COLO668 (cell line): Measurements from ENCODE around the gene C1orf210.

Source experiments
- DNase-seq: peaks from one replicate; lab custom pipeline; 2025; ENCODE audit not compliant: unreplicated experiment; lab: John Stamatoyannopoulos, UW

Gene C1orf210

DNA sequence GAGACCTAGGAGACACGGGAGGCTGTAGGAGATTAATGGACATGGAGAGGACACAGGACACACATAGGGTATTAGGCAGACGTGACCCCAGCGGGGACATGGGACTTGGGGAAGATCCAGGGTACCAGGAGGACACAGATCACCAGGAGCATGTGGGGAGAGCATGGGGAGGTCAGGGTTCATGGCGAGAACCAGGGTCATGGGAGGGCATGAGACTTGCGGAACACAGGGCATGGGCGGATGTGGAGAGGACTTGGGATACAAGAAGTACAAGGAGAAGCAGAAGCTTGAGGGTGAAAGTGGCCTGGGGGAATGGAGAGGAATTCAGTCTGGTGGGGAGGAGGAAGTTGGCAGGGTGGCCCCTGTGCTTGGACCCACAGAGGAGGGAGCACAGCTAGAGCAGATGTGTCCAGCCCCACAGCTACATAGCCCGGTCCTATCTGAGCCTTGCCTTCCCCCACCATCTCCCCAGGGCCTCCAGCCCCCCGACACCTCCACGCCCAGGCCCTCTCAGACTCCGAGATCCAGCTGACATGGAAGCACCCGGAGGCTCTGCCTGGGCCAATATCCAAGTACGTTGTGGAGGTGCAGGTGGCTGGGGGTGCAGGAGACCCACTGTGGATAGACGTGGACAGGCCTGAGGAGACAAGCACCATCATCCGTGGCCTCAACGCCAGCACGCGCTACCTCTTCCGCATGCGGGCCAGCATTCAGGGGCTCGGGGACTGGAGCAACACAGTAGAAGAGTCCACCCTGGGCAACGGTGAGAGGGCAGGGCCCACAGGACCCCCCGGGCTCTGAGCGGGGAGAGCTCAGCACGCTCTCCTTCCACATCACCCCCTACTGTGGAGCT, 27.5 kb upstream of the C1orf210 start:
- no peak for DNase-seq

DNA sequence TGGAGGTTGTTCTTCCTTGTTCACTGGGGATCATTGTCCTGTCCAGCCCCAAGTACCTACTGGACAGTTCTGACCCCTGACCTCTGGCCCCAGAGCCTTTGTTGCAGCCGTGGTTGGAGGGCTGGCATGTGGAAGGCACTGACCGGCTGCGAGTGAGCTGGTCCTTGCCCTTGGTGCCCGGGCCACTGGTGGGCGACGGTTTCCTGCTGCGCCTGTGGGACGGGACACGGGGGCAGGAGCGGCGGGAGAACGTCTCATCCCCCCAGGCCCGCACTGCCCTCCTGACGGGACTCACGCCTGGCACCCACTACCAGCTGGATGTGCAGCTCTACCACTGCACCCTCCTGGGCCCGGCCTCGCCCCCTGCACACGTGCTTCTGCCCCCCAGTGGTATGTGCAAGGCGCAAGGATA, 26.8 kb upstream of the C1orf210 start:
- DNase-seq = no peak

DNA sequence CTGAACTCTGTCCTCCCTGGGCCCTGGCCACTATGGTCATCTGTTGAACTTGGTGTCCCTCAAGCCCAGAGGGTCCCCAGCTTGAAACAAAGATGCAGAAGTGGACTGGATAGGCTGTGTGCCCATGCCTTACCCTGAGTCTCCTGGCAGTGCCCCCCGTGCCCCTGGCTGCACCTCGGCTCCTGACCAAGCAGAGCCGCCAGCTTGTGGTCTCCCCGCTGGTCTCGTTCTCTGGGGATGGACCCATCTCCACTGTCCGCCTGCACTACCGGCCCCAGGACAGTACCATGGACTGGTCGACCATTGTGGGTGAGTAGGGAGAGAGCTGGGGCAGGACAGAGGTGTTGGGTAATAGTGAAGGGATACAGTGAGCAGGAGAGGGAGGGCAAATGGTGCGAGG, 26.1 kb upstream of the C1orf210 start:
- DNase-seq = no peak

DNA sequence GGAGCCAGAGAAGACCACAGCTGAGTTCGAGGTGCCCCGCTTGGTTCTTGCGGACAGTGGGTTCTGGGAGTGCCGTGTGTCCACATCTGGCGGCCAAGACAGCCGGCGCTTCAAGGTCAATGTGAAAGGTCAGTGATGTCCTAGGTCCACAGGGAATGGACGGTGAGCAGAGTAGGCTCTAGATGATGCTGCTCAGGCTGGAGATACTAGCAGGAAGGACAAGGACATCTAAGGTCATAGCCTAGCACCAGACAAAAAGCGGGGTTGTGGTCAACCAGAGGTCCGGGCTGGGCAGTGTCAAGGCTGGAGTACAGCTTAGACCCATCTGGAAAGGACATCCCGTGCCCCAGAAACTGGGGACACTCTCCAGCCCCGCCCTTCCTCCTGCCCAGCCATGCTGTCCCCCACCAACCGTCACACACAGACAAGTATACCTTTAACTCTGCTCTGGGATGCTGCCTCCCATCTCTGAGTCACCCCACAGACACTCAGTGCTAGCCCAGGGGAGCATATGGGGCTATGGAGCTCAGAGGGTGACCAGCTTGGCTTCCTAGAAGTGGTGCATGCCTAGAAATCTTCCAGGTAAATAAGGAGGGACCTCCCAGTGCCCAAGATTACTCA, 24.1 kb upstream of the C1orf210 start:
- DNase-seq = no peak

DNA sequence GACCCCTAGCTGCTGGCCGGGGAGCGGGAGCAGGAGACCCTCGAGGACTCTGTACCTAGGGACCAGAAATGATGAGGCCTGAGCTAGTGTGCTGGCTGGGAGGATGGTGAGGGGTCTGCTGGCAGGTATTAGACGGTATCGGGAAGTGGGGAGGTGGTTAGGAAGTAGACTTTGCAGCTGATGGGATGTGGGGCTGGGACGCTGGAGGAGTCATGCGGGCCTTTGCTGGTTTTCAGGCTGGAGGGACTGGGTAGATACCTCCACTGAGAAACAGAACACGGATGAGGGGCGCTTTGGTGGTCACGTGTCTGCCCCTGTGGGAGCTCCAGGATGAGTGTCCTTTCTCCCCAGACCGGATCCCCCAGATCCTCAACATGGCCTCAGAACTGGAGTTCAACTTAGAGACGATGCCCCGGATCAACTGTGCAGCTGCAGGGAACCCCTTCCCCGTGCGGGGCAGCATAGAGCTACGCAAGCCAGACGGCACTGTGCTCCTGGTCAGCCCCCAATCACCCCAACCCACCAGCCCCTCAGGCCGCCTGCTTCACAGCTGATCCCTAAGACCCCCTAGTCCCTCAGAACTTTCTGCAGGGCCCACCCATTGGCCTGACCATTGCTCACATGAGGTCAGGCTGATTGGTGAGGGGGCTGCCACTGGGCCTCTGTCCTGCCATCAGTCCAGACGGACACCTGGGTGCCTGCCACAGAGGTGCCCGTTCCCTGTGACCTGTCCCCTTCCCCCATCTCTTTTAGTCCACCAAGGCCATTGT, 23.4 kb upstream of the C1orf210 start:
- DNase-seq = no peak

DNA sequence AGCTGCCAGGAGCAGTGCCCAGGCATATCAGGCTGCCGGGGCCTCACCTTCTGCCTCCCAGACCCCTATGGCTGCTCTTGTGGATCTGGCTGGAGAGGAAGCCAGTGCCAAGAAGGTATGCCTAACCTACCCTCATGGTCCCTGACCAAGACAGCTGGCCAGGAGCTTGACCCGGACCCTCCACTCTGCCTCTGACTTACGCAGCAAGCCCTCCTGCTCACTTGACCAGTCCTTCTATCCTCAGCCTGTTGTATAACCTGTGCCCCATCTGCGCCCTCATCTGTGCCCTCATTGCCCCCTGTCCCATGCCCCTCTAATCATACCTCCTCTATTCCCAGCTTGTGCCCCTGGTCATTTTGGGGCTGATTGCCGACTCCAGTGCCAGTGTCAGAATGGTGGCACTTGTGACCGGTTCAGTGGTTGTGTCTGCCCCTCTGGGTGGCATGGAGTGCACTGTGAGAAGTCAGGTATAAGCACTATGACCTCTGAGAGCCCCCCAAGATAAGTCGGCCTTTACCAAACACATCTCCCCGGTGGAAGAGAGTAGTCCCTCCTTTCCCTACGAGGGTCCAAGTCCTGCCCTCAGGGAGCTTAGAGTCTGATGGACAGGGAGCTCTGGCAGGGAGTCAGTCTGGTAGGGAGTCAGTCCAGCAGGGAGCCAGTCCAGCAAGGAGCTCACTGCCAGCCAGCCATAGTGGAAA, 22.2 kb upstream of the C1orf210 start:
- DNase-seq = no peak

DNA sequence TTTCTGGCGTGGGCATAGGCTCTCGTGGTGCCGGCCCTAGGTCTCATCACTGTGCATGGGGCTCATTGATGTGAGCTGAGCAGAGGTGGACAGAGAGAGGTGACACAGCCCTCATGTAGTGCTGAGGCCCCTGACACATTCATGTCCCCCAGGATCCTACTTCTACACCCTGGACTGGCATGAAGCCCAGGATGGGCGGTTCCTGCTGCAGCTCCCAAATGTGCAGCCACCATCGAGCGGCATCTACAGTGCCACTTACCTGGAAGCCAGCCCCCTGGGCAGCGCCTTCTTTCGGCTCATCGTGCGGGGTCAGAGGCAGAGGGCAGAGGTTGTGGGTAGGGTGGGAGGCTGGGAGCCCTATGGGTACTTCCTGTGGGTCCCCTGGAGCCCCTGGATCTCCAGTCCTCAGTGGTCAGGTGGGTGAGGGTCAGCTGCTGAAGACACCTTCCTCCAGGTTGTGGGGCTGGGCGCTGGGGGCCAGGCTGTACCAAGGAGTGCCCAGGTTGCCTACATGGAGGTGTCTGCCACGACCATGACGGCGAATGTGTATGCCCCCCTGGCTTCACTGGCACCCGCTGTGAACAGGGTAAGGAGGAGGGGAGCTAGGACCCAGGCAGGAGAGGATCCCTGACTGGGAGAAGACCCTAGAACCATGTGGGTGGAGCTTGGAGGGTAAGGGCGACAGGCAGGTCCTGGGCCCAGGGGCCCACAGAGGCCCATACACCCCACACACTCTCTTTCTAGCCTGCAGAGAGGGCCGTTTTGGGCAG, 21.5 kb upstream of the C1orf210 start:
- no peak for DNase-seq

DNA sequence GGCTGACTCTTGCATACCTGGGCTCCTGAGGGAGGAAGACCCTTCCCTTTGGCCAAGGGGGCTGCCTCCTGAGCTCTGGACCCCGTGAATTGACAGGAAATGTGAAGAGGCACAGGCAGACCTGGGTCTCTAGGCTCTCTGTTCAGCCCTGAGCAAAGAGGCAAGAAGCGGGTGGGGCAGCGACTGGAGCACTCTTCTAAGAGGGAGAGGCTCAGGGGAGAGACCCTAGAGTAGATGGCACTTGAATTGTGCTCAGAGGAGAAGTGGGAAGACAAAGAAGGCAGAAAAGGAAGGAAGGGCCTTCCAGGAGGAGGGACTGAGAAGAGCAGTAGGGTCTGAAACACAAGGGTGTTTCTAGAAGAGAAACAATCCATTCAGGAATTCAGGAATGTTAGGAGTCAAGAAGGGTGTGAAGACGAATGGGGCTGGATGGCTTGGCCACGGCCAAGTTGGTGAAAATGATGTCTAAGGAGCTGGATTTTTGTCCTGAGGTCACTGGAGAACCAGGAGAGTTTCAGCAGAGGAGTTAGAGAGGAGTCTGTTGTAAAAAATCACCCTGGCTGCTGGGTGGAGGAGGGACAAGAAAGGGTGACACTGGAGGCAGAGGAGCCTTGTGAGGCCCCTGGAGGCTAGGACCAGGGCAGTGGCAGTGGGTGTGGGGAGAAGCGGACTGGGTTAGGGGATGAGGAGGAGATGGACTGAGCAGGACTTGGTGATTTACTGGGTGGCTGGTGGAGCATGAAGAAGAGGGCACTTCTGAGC, 20.7 kb upstream of the C1orf210 start:
- DNase-seq = no peak

DNA sequence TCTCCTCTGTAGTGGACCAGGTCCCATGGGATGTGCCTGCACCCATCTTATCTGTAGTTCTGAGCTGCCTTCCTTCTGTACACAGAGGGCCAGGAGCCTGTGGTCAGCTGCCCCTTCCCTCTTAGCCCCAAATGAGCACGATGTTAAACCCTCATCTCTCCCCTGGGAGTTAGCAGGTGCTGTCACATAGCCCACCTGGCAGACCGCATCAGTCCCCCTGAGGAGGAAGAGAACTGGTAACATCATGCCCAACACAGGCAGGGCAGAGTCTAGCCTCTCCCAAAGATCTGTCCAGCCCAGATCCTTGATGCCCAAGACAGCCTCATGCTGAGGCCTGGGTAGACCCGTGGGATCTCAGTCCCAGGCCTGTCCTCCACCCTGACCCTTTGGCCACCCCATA, 20.1 kb upstream of the C1orf210 start:
- DNase-seq = no peak

DNA sequence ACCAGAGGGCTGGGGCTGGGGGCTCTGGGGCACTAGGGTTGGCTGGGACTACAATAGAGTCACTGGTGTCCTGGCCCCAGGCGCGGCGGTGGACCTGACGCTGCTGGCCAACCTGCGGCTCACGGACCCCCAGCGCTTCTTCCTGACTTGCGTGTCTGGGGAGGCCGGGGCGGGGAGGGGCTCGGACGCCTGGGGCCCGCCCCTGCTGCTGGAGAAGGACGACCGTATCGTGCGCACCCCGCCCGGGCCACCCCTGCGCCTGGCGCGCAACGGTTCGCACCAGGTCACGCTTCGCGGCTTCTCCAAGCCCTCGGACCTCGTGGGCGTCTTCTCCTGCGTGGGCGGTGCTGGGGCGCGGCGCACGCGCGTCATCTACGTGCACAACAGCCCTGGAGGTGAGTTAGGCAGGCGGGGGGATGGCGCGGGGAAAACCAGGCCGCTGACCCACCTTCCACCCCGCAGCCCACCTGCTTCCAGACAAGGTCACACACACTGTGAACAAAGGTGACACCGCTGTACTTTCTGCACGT, 19.5 kb upstream of the C1orf210 start:
- DNase-seq = no peak

DNA sequence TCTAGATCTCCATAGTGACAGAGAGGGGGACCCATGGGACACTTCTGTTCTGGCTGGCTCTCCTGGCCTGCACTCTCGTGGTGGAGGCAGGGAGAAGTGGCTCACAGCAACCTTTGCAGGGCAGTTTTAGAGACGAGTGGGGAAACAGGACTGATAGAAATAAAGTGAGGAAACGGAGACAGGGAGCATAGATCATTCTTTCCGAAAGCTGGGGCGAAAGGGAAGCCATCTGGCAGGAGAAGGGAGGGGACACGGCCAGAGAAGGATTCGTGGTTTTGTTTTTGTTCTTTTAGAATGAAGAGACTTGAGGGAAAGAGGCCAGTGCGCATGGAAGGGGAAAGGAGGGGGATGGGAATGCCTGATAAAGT, 18.9 kb upstream of the C1orf210 start:
- no peak for DNase-seq

DNA sequence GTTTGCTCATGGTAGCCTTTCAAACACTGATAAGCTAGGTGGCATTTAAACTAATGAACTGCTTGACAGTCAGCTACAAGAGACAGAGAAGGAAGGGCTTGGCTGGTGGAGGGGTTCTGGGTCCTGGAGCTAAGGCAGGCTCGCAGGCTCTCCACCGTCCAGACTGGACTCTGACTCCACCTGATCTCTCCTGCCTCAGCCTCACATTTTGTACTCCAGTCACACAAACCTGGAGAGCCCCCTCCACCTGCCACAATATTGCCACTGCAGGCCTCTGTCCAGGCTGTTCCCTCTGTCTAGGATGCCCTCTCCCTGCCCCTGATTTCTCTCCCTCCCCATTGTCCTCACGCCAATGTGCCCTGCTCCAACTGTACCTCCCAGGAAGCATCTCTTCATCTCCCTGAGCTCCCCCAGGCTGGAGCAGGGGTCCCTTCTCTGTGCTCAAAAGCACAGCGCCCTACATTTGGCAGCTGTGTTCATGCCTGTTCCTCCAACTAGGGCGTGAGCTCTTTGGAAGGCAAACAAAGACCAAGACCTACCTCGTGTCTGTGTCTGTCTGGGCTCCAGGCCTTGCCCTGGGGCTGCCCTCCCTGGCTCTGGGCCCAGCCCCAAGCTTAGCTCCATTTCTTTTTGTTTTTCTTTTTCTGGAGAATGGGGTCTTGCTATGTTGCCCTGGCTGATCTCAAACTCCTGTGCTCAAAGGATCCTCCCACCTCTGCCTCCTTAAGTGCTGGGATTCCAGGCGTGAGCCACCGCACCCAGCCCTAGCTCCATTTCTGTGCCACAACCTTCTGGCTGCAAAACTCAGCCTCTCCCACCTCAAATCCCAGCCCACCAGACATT, 18.3 kb upstream of the C1orf210 start:
- DNase-seq = no peak

DNA sequence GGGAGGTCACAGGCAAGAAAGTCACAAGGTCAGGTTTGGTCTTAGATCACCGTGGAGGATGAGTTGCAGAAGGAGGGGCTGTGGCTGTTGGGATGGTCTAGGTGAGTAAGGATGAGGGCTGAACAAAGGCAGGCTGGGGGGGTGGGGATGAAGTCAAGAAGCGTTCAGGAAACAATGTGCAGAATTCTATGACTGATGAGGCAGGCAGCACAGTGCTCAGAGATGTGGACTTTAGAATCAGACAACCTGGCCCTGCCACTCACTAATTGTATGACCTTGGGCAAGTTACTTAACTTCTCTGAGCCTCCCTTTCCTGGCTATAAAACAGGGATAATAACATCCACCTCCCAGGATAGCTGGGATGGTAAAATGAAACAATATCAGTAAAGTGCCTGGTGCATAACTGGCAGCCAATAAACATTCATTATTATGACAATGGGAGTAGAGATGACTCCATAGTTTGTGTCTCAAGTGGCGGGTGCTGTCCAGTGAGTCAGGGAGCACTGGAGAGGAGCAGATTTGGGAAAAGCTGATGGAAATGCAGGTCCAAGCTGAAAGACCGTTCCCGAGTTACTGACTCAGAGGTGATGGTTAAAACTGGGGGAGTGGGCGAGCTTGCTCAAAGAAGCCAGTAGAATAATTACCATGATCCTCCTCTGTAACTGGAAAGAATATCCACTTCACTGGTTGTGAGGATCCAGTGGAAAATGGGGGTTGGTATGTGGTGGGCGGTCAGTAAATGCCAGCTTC, 17.5 kb upstream of the C1orf210 start:
- no peak for DNase-seq

DNA sequence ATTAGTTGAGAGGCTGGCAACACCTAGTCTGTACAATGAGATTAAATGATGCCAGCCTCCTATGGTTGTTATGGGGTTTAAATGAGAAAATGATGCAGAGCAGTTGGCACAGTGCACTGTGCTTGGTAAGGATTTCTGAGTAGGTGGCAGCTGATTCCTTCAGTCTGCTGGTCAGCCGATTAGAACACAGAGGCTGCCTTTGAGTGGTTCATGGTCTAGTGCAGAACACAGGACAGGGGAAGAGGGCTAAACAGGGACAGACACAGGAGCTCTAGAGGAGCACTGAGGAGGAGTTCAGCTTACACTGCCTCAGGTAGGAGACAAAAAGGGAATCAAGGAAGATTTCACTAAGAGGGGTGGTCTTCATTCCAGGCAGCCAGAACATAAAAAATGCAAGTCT, 16.8 kb upstream of the C1orf210 start:
- no peak for DNase-seq

DNA sequence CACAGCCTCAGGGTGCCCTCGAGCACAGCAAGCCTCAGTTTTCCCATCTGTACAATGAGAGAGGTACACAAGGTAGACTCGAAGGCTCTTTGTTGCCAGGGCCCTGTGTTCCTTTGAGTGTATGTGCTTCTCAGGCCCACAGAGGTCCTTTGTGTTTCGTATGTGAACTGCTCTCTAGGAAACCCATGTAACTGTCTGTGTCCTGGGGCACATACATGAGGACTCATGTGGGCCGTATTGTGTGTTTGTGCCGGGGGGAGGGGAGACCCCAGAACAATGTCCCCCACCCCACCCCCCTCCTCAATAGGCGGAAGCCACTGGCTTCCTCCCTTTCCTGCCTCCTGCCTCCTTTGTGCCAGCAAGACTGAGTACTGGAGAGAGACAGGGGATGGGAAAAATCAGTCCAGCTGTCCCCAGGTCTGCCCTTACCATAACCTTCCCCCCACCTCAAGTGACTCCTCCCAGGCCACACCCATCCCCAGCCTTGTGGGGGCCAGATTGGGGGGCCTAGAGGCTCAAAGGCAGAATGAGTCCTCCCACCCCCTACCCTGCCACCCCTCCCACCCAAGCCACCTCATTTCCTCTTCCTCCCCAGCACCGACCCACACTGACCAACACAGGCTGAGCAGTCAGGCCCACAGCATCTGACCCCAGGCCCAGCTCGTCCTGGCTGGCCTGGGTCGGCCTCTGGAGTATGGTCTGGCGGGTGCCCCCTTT, 15.2 kb upstream of the C1orf210 start, which contains the start of gene TIE1:
TIE1 (plus strand) TSS at position 605 of the 717 bp plus-strand sequence; CDS start at position 695, 90 bp downstream.
- no peak for DNase-seq

DNA sequence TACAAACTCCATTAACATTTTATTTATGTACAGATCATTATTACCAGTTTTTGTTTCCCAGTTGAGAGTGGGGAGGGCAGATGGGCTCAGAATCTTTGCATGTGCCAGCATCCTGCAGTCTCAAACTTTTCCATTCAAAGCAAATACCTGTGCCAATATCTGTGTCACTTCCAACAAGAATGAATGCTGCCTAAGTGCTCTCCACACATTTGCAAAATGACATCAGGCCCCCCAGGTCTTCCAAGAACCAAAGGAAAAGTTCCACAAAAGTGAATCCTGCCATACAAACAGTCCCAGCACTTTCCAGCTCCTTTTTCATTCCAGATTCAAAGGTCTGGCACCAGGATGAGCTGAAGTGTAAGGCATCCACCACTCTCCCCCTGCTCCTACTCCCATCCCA, 13.7 kb upstream of the C1orf210 start:
- no peak for DNase-seq

DNA sequence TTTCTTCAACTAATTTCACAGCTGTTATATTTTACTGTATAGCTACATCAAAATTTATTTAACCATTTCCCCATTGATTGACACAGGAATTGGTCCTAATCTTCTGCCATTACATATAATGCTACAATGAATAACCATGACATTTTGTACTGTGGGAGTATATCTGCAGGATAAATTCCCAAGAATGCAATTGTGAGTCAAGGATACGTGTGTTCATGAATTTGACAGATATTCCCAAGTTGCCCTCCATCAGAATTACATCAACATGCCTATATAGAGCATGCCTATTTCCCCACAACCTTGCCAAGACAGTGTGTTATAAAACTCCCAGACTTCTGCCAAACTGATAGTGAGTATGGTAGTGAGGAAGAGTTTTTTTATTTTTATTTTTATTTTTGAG, 12.7 kb upstream of the C1orf210 start:
- no peak for DNase-seq
